HCT116 (cell line): Measurements from ENCODE around the gene NOL11. TPM values are rescaled to one million over a fixed set of nuclear protein-coding genes. Genes with fewer than 3 reads are reported as not detected.
A peak's percentile ranks its signal among the peaks of the same experiment; 100 is the strongest.

Experiments used
- ATAC-seq: fragments of 200-7000 bp; cut with Tn5 transposase; 2 replicates; pipeline ENCODE4 v1.9.1; 2020; ENCODE audit warnings: mild to moderate bottlenecking, moderate library complexity
- BruUV-seq: library from RNA; stranded (reverse); fragments of 400-500 nt; replicated peaks from 2 replicates; lab custom pipeline; 2021; lab: Mats Ljungman, UMichigan
- CTCF ChIA-PET: fragments of 300-600 bp; sonication (Branson Sonifier 250); formaldehyde crosslinking; loops from one replicate; lab custom pipeline; 2021; ENCODE audit warnings: antibody characterized with exemption; lab: Charles Lee
- POLR2A ChIA-PET: fragments of 300-600, 350-600 bp; sonication (Branson Sonifier 250); formaldehyde crosslinking; loops from one replicate; lab custom pipeline; 2021; ENCODE audit warnings: antibody characterized with exemption; lab: Charles Lee
- RAD21 ChIA-PET, 2 experiments: fragments of 300-600 bp; sonication (Branson Sonifier 250); formaldehyde crosslinking; loops; one replicate each; lab custom pipeline; 2023; ENCODE audit warnings: low total read pairs in 2 of 2; ENCODE audit not compliant: uncharacterized antibody in 2 of 2, unreplicated experiment in 2 of 2, low non-redundant PET in 1 of 2; lab: Charles Lee
- DNase-seq: peaks from one replicate; pipeline ENCODE4 v3.0.0-alpha.2; 2010; ENCODE audit warnings: low read depth, low spot score
- H2AFZ ChIP-seq: fragments of 200-600 bp; shearing (Covaris generic), sonication (generic); 2 replicates; pipeline ENCODE4 v1.6.1; 2017; ENCODE audit warnings: low read depth, mixed run types, mixed read lengths, antibody characterized with exemption, low read length; ENCODE audit not compliant: poor library complexity, severe bottlenecking
- H3K27ac ChIP-seq: 2 replicates; pipeline ENCODE4 v1.5.1; 2012; ENCODE audit warnings: low read depth, low read length
- H3K27me3 ChIP-seq: fragments of 200-600 bp; sonication (generic); 2 replicates; pipeline ENCODE4 v1.6.1; 2016; ENCODE audit warnings: mixed run types, low read length, mixed read lengths; ENCODE audit not compliant: insufficient read depth
- H3K36me3 ChIP-seq, 2 experiments: fragments of 200-500 bp in 1 of 2; fragments of 200-600 bp in 1 of 2; sonication (Bioruptor generic) in 1 of 2; sonication (generic) in 1 of 2; 2 replicates each; pipeline versions ENCODE4 v1.5.1 to v1.6.1; 2014 to 2016; ENCODE audit warnings: low read length in 2 of 2, inconsistent platforms in 1 of 2, mixed read lengths in 1 of 2, mixed run types in 1 of 2; ENCODE audit not compliant: insufficient read depth in 2 of 2, control insufficient read depth in 1 of 2
- H3K4me1 ChIP-seq, 2 experiments: fragments of 200-600 bp in 1 of 2; sonication (generic) in 1 of 2; 2 replicates each; pipeline versions ENCODE4 v1.5.1 to v1.6.1; 2012 to 2017; ENCODE audit warnings: low read length in 2 of 2, inconsistent platforms in 1 of 2, mild to moderate bottlenecking in 1 of 2, mixed read lengths in 1 of 2, mixed run types in 1 of 2, moderate library complexity in 1 of 2; ENCODE audit not compliant: insufficient read depth in 2 of 2, control insufficient read depth in 1 of 2
- H3K4me2 ChIP-seq: fragments of 200-600 bp; sonication (generic); 2 replicates; pipeline ENCODE4 v1.6.1; 2017; ENCODE audit warnings: mixed run types, low read length, mixed read lengths
- H3K4me3 ChIP-seq, 2 experiments: fragments of 200-600 bp in 1 of 2; sonication (generic) in 1 of 2; replicated peaks in 1 of 2; 2 replicates each; pipeline ENCODE4 v1.5.1; 2011 to 2016; ENCODE audit warnings: low read length in 2 of 2, control low read depth in 1 of 2, low read depth in 1 of 2, mild to moderate bottlenecking in 1 of 2, mixed read lengths in 1 of 2, mixed run types in 1 of 2
- H3K79me2 ChIP-seq: fragments of 200-600 bp; sonication (generic); 2 replicates; pipeline ENCODE4 v1.6.1; 2017; ENCODE audit warnings: mild to moderate bottlenecking, mixed run types, low read length, moderate library complexity, mixed read lengths; ENCODE audit not compliant: insufficient read depth
- H3K9ac ChIP-seq: fragments of 200-600 bp; sonication (generic); 2 replicates; pipeline ENCODE4 v1.6.1; 2016; ENCODE audit warnings: low read length, mixed read lengths
- H3K9me2 ChIP-seq: fragments of 200-600 bp; sonication (generic), shearing (Covaris generic); 2 replicates; pipeline ENCODE4 v1.6.1; 2017; ENCODE audit warnings: mixed run types, mild to moderate bottlenecking, moderate library complexity; ENCODE audit not compliant: insufficient read depth
- H3K9me3 ChIP-seq, 2 experiments: fragments of 200-500 bp in 1 of 2; fragments of 200-600 bp in 1 of 2; sonication (Bioruptor generic) in 1 of 2; sonication (generic) in 1 of 2; 2 replicates each; pipeline ENCODE4 v1.6.1; 2014 to 2017; ENCODE audit warnings: low read length in 2 of 2, mixed read lengths in 2 of 2, inconsistent platforms in 1 of 2, low read depth in 1 of 2, mild to moderate bottlenecking in 1 of 2, mixed run types in 1 of 2, moderate library complexity in 1 of 2; ENCODE audit not compliant: control insufficient read depth in 1 of 2, insufficient read depth in 1 of 2
- H4K20me1 ChIP-seq: fragments of 200-600 bp; sonication (generic), shearing (Covaris generic); 2 replicates; pipeline ENCODE4 v1.6.1; 2017; ENCODE audit warnings: mixed run types, mild to moderate bottlenecking, moderate library complexity; ENCODE audit not compliant: insufficient read depth
- ATF3 ChIP-seq: IDR thresholded peaks from 2 replicates; pipeline ENCODE4 v1.6.1; 2012
- CEBPB ChIP-seq: IDR thresholded peaks from 2 replicates; pipeline ENCODE4 v1.6.1; 2012; ENCODE audit warnings: low read depth
- EGR1 ChIP-seq: IDR thresholded peaks from 2 replicates; pipeline ENCODE4 v1.6.1; 2012; ENCODE audit warnings: low read depth
- ELF1 ChIP-seq: IDR thresholded peaks from 2 replicates; pipeline ENCODE4 v1.6.1; 2012; ENCODE audit warnings: low read depth, borderline replicate concordance
- EZH2 ChIP-seq: fragments of 200-600 bp; sonication (generic); IDR thresholded peaks from 2 replicates; pipeline ENCODE4 v1.6.1; 2017; ENCODE audit warnings: antibody characterized with exemption, mixed run types
- FOSL1 ChIP-seq: IDR thresholded peaks from 2 replicates; pipeline ENCODE4 v1.6.1; 2012; ENCODE audit warnings: low read depth
- JUND ChIP-seq: IDR thresholded peaks from 2 replicates; pipeline ENCODE4 v1.6.1; 2012
- MAX ChIP-seq: IDR thresholded peaks from 2 replicates; pipeline ENCODE4 v1.6.1; 2012
- POLR2AphosphoS5 ChIP-seq: IDR thresholded peaks from 2 replicates; pipeline ENCODE4 v1.6.1; 2011; ENCODE audit warnings: mild to moderate bottlenecking, low read depth, low read length, moderate library complexity
- RAD21 ChIP-seq: IDR thresholded peaks from 2 replicates; pipeline ENCODE4 v1.6.1; 2012; ENCODE audit warnings: low read depth, mild to moderate bottlenecking
- SIN3A ChIP-seq: IDR thresholded peaks from 2 replicates; pipeline ENCODE4 v1.6.1; 2012; ENCODE audit warnings: low read depth
- SP1 ChIP-seq: IDR thresholded peaks from 2 replicates; pipeline ENCODE4 v1.6.1; 2012; ENCODE audit warnings: low read depth
- ZBTB33 ChIP-seq: IDR thresholded peaks from 2 replicates; pipeline ENCODE4 v1.6.1; 2011; ENCODE audit warnings: mild to moderate bottlenecking, low read length, moderate library complexity; ENCODE audit not compliant: insufficient replicate concordance; ENCODE audit errors: extremely low read depth
- intact Hi-C: fragments of 100-400 bp; cut with micrococcal nuclease; formaldehyde crosslinking; loops from 2 replicates; pipeline ENCODE4 v1.10.0; 2022
- total RNA-seq: library from RNA; stranded (reverse); gene quantifications from one replicate; pipeline ENCODE4 v1.2.1, GENCODE V29; 2021; ENCODE audit not compliant: unreplicated experiment

The NOL11 gene
- total RNA-seq, 1 experiment from 2014 or later, result 118 TPM

- RAD21 ChIA-PET, result no interaction called here
- TF ChIP-seq ELF1, result no peak
- TF ChIP-seq CEBPB, result no peak
- no peak for TF ChIP-seq EZH2
- TF ChIP-seq FOSL1, result no peak
- TF ChIP-seq ATF3, result no peak
- no peak for TF ChIP-seq MAX
- ATAC-seq (no peak), DNase-seq (no peak)
- Histone ChIP-seq H3K4me2 (no peak overlapping the region), H3K9ac (no peak overlapping the region), H3K9me2 (no peaks in the 10 kb centered on the region), H2AFZ (no peak overlapping the region), H4K20me1 (no peaks in the 10 kb centered on the region), H3K4me3 (no peak overlapping the region), H3K27me3 (no peaks in the 10 kb centered on the region), H3K9me3 (no peaks in the 10 kb centered on the region), H3K4me1 (no peaks in the 10 kb centered on the region), H3K79me2 (0 out of 2 replicates have a peak, but pooled peaks cover 3% of the 10 kb centered on the region), H3K27ac (no peak overlapping the region), H3K36me3 (peaks cover 35 to 38% of the 10 kb centered on the region in 2 experiments; a peak in 3 of 4 replicates)
- CTCF ChIA-PET, result no interaction called here
- POLR2A ChIA-PET, result no interaction called here
- intact Hi-C loops, result no loop called here
- TSS peak; percentile 15 for BruUV-seq
Measured at GRCh38 chr17:67747681-67748235, 30.0 kb downstream of the NOL11 start.

GRCh38 chr17:67750067-67750466, 32.3 kb downstream of the NOL11 start:
- H4K20me1 ChIP-seq, result no peaks in the 10 kb centered on the region
- H3K36me3 ChIP-seq, result peaks cover 19 to 28% of the 10 kb centered on the region in 2 experiments; a peak in 3 of 4 replicates
- POLR2A ChIA-PET, result no interaction called here

More at GRCh38 chr17:67750067-67750466, 32.3 kb downstream of the NOL11 start:
- TF ChIP-seq SIN3A, result no peak
- TF ChIP-seq MAX, result no peak
- no peak for TF ChIP-seq JUND
- no peak for TF ChIP-seq FOSL1
- no peak for TF ChIP-seq ZBTB33
- no peak for TF ChIP-seq POLR2AphosphoS5
- TF ChIP-seq EGR1, result no peak
- TF ChIP-seq RAD21, result no peak
- no peak for TF ChIP-seq SP1
- ChIA-PET CTCF (no interaction called here), RAD21 (no interaction called here)
- Histone ChIP-seq H3K4me2 (no peak overlapping the region), H2AFZ (no peak overlapping the region), H3K9ac (no peak overlapping the region), H3K27me3 (no peaks in the 10 kb centered on the region), H3K79me2 (0 out of 2 replicates have a peak, but pooled peaks cover 3% of the 10 kb centered on the region), H3K4me3 (no peak overlapping the region), H3K4me1 (peaks cover 0 to under 1% of the 10 kb centered on the region in 2 experiments; a peak in 1 of 4 replicates), H3K9me2 (no peaks in the 10 kb centered on the region), H3K9me3 (no peaks in the 10 kb centered on the region), H3K27ac (no peak overlapping the region)
- DNase-seq (no peak), ATAC-seq (no peak)
- intact Hi-C loops, result no loop called here
- BruUV-seq, result no TSS peak
